HS-27A (cell line): ENCODE data around the gene CAP1.

Experiments
- DNase-seq: peaks from one replicate; pipeline ENCODE4 v3.0.0-alpha.2; 2012; ENCODE audit warnings: low read depth, missing footprints

The CAP1 gene

GRCh38 chr1:40096977-40097782 is 56.7 kb downstream of the CAP1 start, which contains the start of gene PPT1:
PPT1 (minus strand) TSS chr1:40097252; CDS start chr1:40097238, 14 bp downstream.
- DNase-seq = peak; percentile 35

GRCh38 chr1:40102038-40102437 is 61.5 kb downstream of the CAP1 start:
- DNase-seq = no peak

- DNase-seq = no peak
Measured at GRCh38 chr1:40102896-40103295, 62.4 kb downstream of the CAP1 start.

GRCh38 chr1:40105028-40105427 is 64.5 kb downstream of the CAP1 start:
- no peak for DNase-seq

GRCh38 chr1:40107290-40107959 is 66.9 kb downstream of the CAP1 start:
- DNase-seq = no peak

GRCh38 chr1:40110389-40110788 is 69.9 kb downstream of the CAP1 start:
- DNase-seq = no peak

- no peak for DNase-seq
Measured at GRCh38 chr1:40114400-40114799, 73.9 kb downstream of the CAP1 start.

- no peak for DNase-seq
Measured at GRCh38 chr1:40120128-40120527, 79.6 kb downstream of the CAP1 start.
